ENCODE data around the gene PMIS2.

PMIS2 gene

DNA sequence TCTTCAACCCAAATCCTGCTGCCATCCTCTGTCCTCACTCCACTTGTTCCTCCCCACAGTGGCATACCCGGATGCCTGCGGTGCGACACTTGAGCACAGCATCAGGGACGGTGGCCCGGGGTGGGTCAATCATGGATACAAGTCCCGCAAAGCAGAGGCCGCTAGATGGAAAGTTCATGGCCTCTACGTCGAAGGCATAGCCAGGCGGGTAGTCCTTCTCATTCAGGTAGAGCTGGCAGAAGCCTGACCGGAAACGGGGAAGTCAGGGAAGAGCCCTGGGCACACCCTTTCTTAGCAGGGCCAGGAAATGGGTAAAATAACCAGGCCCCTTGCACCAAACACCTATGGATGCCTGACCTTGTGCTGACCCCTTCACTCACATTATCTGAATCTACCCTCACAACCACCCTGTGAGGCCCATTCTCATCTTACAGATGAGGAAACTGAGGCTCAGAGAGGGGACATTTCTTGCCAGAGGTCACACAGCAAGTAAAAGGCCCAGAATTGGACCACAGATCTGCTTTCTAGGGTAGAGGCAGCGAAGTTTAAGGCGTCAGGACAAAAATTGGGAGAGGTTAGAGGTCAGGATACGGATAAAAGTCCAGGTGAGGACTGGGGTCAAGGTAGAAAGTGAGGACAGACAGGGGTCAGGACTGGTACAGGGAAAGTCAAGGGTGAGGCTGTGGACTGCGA lies 29.0 kb upstream of the PMIS2 start:
- ATAC-seq (no peak), DNase-seq (no peak)

DNA sequence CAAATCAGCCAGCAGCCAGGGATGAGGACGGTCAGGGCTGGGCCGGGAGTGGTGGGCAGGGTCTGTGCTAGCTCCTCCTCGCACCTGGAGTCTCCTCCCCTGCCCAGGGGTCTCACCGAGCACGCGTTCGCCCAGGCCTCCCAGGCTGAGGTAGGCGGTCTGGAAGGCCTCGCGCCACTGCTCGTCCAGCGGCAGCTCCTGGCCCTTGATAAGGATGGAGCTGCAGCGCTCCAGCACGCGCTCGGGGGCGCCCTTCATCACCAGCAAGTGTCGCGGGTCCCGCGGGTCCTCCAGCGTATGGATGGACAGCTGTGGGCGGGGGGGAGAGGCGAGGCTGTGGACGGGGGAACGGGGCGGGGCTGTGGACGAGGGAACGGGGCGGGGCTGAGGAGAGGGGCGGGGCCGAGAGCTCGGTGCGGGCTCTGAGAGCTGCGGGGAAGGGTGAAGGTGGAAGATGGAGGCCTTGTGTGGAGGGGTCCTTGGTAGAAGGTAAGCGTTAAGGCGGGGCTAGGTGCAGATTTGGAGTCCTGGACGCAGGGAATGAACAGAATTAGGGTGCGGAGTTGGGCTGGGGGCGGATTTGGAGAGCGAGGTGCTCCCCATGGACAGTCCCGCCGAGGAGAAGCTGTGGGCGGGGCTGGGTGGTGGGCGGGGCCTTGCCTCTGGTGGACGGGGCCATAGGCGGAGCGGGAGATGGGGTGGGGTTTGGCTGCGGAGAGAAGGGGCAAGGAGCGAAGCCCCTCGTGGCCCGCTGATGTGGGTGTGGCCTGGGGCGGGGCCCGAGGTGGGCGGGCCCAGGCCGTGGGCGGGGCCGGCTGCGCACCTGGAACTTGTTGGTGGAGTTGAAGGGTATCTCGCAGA lies 28.2 kb upstream of the PMIS2 start:
- DNase-seq: peak; percentile 71
- peak; percentile 51 for ATAC-seq

DNA sequence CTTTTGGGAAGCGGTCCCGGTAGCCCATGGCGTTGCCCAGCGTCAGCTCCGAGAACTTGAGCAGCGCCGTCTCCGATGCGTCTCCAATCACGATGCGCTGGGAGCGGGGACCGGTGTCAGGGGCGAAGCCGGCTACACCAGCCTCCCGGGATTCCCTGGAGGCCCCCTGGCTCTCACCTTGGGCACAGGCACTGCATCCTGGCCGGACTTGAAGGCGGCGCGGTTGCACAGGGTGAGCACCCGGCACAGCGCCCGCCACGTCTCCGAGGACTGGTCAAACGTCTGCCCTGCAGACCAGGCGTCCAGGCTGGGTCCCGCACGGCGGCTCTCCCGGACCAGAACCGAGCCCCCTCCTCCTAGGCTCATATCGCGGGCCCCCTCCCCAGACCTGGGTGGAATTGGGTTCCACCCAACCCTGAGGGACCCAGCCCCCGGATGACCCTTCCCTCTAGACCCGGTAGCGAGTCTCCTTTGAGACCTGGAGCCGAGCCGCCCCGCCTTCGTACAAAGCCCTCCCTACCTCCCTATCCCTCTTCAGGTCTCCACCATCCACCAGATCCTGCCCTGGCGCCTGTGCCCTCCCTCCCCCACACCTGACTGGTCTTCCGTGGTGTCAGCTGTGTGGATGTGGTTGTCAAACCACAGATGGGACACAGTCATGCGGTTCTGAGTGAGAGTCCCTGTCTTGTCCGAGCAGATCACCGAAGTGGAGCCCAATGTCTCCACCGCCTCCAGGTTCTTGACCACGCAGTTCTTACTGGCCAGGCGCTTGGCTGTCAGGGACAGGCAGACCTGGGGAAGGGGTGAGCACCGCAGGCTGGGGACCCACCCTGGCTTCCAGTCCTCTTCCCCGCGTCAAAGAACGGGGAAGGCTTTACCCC lies 27.3 kb upstream of the PMIS2 start:
- no peak for DNase-seq

DNA sequence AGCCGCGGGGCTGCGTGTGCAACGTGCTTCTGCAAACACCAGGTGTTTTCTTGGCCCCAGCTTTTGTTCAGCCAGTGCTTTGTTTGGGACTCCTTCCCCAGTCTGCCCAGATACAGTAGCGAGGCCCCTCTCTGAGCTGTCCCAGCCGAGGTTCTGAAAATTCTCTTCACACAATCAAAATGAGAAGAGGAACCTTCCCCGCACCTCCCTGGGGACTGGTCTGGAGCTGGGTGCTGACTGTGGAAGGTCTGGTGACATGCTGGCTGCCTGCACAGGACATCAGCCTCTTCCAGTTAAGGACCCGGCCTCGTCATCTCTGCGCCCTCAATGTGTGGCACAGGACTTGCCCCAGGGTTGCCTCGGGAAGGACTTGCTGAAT lies 26.7 kb upstream of the PMIS2 start:
- DNase-seq: no peak
- ATAC-seq: no peak

More for the DNA sequence above, 27.3 kb upstream of the PMIS2 start:
- ATAC-seq: no peak

DNA sequence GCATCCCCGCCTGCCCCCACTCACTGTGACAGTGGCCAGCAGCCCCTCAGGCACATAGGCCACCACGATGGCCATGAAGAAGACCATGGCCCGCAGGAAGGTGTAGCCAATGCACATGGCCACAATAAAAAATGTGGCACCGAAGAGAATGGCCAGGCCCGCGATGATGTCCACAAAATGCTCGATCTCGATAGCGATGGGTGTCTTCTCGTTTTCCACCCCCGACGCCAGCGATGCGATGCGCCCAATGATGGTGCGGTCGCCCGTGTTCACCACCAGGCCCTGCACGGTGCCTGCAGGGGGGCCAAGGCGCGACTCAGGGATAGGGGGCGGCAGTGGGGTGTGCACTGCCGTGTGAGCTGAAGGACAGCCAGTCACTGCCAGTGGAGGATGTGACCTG lies 26.2 kb upstream of the PMIS2 start:
- DNase-seq: no peak

DNA sequence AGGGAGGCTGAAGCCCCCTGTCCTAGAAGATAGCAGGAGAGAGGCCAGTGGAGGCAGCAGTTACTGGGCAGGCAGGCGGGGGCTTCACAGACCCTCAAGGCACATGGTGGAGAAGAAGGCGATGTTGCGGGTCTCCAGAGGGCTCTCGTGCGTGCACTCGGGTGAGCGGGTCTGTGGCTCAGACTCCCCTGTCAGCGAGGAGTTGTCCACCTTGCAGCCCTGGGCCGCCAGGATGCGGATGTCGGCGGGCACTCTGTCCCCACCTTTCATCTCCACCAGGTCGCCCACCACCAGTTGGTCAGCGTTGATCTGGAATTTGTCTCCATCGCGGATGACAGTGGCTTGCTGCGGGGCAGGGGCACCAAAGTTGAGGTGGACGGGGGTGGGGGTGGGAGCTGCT lies 25.7 kb upstream of the PMIS2 start:
- ATAC-seq (no peak), DNase-seq (no peak)

More for the DNA sequence above, 26.2 kb upstream of the PMIS2 start:
- ATAC-seq: no peak

DNA sequence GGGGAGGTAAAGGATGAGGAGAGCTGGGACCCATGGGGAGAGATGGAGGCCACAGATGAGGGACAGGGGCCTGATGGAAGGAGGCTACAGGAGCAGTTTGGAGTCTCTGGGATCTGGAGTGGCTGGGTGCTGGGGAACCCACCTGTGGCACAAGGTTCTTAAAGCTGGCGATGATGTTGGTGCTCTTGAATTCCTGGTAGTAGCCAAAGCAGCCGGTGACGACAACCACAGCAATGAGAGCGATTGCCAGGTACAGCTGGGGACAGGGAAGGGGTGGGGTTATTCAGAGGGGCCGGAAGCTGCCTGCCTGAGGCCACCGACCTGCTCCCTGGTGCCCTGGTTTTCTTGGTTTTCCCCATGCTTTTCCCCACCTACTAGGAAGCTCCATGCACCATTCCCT lies 25.3 kb upstream of the PMIS2 start:
- ATAC-seq (no peak), DNase-seq (no peak)

DNA sequence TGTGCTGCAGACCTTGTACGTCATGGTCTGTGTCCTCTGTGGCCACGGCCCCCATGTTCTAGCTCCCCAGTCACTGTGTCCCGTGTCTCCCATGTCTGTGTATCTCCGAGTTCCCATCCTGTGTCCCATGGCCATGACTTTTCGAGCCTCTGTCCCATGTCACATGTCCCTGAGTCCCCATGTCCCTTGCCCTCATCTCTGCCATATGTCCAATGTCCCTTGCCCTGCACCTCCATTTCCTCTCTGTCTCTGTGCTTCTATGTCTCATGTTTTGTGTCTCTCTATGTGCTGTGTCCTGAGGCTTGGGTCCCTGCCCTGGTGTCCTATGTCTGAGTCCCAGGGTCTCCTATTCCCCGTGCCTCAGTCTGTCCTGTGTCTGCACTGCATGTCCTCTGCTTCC lies 24.5 kb upstream of the PMIS2 start:
- ATAC-seq: no peak
- no peak for DNase-seq

DNA sequence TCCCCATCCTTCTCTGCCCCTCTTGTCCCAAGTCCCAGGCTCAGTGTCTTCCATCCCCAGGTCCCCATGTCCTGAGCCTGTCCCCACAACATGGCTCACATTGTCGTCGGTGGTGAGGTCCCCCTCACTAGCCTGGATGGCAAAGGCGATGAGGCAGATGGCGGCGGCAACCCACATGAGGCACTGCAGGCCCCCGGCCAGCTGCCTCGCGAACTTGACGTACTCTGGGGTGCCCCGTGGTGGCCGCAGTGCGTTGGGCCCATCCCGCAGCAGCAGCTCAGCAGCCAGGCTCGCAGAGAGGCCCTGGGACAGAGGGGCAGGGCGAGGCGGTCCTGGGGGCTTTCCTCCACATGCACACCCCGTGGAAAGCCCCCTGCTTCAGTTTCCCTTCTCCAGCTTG lies 23.6 kb upstream of the PMIS2 start:
- ATAC-seq (no peak), DNase-seq (no peak)

DNA sequence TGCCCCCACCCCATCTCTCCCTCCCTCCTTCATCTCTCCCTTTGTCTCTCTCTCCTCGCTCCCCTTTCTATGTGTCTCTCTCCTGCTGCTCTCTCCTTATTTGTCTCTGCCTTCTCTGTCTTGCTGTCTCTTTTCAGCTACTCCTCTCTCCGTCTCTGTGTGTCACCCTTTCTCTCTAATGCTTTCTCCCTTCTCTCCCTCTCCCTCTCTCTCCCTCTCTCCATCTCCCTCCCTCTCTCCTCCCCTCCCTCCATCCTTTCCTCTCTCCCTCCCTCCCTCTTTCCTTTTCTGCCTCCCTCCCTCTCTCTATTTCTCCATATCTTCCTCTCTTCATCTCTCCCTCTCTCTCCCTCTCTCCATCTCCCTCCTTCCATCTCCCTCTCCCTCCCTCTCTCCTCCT lies 23.2 kb upstream of the PMIS2 start:
- DNase-seq: no peak
- no peak for ATAC-seq

DNA sequence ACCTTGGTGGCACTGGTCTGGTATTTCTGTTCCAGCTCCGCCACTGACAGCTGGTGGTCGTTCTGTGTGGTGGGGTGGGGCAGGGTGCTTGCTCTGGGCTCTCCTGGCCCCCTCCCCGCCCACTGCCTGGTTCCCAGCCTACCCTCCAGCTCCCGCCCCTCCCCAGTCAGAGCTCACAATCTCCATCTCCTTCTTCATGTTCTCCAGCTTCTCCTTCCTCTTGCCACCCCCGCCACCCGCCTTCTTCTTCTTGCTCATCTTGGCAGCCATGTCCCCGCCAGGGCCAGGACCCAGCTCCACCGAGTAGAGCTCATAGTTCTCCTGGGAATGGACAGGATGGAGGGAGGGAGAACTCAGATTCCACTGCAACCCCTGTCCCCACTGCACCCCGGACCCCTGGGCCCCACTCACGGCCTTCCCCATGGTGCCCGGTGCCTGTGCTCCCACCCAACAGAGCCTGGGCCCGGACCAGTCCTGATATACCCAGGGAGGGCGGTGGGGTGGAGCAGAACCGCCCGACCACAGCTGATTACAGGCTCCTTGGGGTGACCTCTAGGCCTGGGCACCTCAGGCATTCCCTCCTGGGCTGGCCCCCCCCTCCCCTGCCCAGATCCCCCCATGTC lies 22.7 kb upstream of the PMIS2 start, which contains the start of gene ATP4A:
Gene ATP4A (minus strand): TSS at position 452 of the 623 bp plus-strand sequence. CDS start 29 bp downstream, at position 423.
- ATAC-seq (no peak), DNase-seq (no peak)

DNA sequence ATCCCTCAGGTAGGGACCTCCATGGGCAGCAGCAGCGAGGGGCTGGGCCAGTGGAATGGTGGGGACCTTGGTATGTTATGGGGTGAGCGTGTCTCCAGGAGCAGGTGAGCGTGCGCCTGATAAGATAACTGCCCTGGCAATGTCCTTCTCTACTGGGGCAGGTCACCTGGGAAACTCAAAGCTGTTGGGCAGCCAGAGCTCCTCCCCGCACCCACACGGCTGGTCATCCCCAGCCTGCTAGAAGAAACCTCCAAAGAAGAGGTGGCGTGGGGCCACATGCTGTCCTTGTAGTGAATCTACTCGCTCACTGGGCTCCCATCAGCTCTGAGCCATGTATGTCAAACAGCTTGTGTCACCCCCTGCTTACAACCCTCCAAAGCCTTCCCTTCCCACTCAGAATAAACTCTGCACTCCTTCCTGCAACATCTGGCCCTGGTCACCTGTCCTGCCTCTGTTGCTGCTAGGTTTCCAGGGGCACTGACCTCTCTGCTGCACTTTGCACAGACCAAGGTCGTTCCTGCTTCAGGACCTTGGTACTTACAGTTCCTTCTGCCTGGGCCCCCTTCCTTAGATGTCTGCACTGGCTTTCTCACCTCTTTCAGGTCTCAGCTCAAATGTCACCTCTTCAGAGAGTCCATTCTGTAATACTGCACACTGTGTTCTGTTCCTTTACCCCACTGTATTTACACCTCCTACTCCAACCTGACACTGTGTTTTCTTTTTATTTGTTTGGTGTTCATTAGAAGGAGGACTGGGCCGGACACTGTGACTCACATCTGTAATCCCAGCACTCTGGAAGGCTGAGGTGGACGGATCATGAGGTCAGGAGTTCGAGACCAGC lies 20.7 kb upstream of the PMIS2 start:
- ATAC-seq (no peak), DNase-seq (no peak)

DNA sequence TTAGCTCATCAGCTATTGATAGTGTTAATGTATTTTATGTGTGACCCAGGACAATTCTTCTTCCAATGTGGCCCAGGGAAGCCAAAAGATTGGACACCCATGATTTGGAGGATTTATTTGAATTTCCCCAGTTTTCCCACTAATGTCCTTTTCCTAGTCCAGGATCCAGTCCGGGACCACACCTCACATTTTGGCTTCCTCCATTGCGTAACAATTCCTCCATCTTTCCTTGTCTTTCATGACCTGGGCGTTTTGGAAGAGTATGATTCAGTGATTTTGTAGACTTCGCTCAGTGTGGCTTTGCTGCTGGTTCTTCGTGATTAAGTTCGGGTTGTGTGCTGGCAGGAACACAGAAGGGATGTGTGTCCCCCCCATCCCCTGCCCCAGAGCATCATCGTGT lies 19.2 kb upstream of the PMIS2 start:
- ATAC-seq (no peak), DNase-seq (no peak)

DNA sequence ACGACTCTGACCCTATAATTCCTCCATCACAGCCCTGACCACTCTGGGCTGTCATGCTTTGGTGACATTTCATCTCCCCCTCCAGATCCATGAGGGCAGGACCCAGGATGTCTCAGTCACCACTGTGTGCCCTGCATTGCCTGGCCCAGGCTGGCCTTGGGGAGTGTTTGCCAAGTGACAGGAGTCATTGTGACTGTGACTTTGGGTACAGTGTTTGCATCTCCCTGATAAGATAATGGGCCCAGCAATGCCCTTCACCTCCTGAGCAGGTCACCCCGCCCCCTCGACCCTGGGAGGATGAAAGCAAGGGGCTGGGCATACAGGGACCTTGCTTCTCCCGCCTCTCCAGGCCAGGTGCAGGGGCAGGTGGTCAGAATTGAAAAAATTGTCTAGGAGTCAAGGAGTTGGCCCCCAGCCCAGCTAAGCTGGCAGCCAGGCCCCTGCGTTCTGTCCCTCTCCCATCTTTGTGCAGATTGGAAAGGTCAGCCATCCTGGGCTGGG lies 16.6 kb upstream of the PMIS2 start:
- no peak for ATAC-seq
- DNase-seq: no peak

DNA sequence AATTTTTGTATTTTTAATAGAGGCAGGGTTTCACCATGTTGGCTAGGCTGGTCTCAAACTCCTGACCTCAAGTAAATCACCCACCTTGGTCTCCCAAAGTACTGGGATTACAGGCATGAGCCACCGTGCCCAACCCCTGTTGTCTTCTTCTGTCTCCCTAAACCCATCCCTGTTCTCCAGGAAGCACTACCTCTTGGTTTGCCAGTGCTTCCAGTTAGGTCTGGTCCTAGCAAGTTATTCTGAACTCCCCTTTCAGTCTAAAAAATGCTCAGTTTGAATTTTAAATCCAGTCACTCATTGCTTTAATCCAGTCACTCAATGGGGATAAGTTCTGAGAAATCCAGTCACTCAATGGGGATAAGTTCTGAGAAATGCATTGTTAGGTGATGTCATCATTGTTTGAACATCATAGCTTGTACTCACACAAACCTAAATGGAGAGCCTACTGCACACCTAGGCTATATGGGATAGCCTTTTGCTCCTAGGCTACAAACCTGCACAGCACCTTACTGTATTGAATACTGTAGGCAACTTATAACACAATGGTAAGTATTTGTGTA lies 14.5 kb upstream of the PMIS2 start:
- no peak for DNase-seq
- ATAC-seq: no peak

DNA sequence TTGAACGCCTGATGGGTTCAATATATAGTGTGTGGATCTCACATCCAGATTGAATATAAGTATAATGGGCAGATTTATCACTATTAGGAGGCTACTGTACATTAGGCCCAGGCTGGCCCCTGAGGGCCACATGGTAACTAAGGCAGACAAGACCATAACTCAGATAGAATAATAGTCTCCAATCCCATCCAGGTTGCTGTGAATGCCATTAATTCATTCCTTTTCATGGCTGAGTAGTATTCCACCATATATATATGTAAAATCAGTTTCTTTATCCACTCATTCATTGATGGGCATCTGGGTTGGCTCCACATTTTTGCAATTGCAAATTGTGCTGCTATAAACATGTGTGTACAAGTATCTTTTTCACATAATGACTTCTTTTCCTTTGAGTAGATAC lies 8.1 kb upstream of the PMIS2 start:
- DNase-seq (no peak), ATAC-seq (no peak)

DNA sequence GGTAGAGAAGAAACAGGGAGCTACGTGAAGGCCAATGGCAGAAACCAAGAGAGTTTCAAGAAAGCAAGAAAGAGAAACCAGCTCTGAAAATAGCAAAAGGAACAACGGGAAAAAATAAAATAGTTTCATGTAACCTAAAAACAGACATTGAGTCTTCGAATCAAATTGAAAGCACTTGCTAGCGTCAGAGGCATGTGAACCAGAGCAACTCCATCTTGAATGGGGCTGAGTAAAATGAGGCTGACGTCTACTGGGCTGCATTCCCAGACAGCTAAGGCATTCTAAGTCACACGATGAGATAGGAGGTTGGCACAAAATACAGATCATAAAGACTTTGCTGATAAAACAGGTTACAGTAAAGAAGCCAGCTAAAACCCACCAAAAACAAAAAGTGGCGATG lies 7.3 kb upstream of the PMIS2 start:
- ATAC-seq: no peak

DNA sequence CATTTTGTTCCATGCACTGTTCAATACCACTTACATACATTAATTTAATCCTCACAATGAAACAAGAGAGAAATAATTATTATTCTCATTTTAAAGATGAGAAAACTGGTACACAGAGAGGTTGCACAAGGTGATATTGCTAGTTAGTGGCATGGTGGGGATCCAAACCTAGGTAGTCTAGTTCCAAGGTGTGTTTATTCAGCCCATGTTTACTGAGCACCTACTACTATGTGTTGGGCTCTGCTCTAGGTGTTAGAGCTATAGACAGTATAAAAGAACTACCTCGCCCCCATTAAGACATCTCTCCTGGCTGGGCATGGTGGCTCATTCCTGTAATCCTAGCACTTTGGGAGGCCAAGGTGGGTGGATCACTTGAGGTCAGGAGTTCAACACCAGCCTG lies 3.2 kb upstream of the PMIS2 start:
- no peak for DNase-seq
- no peak for ATAC-seq

More for the DNA sequence above, 7.3 kb upstream of the PMIS2 start:
- DNase-seq: no peak

DNA sequence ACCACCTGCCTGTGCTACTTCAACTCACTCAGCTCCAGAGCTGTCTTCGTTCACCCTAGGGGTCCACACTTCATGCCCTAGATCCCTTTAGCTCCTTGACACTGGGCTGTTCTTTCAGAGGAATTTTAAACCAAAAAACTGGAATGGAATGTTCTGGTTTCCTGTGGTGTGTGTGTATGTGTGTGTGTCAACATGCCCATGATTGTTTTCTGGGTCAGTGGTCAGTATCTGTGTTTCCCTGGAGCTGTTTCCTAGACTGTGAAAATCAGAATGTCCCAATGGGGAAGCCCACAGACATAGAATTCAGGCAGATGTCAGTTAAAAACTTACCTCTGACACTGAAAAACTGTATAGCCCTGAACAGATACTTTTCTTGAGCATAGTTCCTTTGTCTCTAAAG lies 1.3 kb downstream of the PMIS2 start:
- DNase-seq (no peak), ATAC-seq (no peak)

DNA sequence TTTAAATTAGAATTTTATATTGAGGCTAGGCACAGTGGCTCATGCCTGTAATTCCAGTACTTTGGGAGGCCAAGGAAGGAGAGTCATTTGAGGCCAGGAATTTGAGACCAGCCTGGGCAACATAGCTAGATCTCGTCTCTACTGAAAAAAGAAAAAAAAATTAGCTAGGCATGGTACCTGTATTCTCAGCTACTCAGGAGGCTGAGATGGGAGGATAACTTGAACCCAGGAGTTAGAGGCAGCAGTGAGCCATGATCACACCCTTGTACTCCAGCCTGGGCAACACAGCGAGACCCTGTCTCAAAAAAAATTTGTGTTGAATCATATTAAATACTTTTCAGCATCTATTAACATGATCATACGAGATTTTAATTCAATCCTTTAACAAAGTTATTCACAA lies 4.9 kb downstream of the PMIS2 start:
- no peak for ATAC-seq
- no peak for DNase-seq

DNA sequence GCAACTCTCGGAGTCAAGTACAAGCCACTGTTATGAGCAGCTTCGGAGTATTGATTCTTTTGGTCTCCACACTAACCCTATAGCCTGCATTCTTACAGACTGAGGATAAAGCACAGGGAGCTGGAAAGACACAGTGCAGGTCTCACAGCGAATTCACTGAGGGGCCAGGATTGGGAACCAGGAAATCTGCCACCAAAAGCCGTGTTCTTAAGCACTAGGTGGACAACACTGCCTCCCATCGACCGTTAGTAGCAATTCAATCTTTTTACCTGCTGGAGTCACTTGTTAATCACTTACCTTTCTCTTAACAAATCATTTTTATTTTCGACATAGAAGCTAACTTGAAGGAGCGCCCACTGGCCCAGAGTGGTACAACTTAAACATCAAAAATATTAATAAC lies 6.3 kb downstream of the PMIS2 start:
- DNase-seq: no peak

More for the DNA sequence above, 6.3 kb downstream of the PMIS2 start:
- ATAC-seq: no peak

All from stimulated activated naive CD8-positive, alpha-beta T cell treated with anti-CD3 and anti-CD28 coated beads, Interleukin-15, Interleukin-2, amounts not matched to agents 100 U/mL and 50 U/mL, for 24 hours (primary cell).